GM23248 (cell line): ENCODE data around the gene ACTR5.

Source experiments
- EZH2 ChIP-seq: fragments of 200-600 bp; sonication (generic); IDR thresholded peaks from 2 replicates; pipeline ENCODE4 v1.6.1; 2018; ENCODE audit warnings: antibody characterized with exemption, mild to moderate bottlenecking; ENCODE audit not compliant: insufficient read depth, poor library complexity, severe bottlenecking
- EZH2phosphoT487 ChIP-seq: fragments of 200-600 bp; sonication (generic); IDR thresholded peaks from 2 replicates; pipeline ENCODE4 v1.6.1; 2018; ENCODE audit warnings: antibody characterized with exemption, moderate library complexity, mild to moderate bottlenecking, low read depth; ENCODE audit not compliant: insufficient read depth

DNA sequence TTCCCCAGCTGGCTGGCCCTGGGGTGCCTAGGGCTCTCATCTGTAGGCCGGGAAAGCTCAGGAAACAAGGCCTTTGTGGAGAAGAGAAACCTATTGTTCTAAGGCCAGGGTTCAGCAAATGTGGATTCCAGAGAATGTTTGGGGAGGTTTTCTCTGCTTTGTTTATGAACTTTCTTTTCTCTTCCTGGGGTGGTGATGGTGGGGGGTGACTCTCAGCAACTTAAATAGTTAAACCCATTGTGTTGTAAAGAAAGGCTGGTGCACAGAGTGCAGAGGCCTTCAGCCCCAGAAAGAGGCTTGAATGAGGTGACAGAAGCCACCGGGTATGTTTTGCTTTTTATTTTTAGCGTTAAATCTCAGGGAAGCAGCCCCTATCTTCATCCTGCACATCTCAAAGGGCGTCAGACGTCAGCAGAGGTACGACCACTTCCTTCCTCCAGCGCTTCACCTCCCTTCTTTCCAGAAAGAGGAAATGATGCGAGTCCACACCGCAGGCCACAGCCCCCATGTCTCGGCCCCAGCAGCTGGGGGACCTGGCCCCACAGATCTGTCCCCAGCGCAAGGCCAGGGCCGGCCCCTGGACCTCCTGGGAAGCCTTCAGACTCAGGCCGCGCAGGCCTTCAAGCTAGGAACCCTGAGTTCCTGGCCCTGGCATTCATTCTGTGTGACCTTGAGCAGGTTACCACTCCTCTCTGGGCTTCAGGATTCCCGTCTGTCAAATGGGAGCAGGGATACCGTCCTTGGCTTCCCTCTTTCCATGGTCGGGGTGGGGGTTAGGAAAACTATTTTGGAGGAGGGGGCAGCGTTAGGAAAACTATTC, 56.6 kb downstream of the ACTR5 start:
- TF ChIP-seq EZH2phosphoT487 (no peak), EZH2 (no peak)
